Motor neuron (in vitro differentiated cells): ENCODE results near the gene ZNF185. TPM values are rescaled to one million over a fixed set of nuclear protein-coding genes. Genes with fewer than 3 reads are reported as not detected.

Source experiments
- ATAC-seq, 8 experiments: fragments of 200-7000 bp; cut with Tn5 transposase; replicated peaks in 6 of 8; 2 replicates each; pipeline ENCODE4 v1.8.0; 2021; ENCODE audit warnings: mild to moderate bottlenecking in 8 of 8, moderate library complexity in 8 of 8
- H3K27ac ChIP-seq, 2 donors: fragments of 250-450 bp; sonication (Bioruptor Pico); 2 replicates each; pipeline ENCODE4 v1.9.0; 2021; ENCODE audit warnings: antibody characterized with exemption in 2 of 2, mild to moderate bottlenecking in 2 of 2, moderate library complexity in 1 of 2
- H3K4me1 ChIP-seq, 2 donors: fragments of 250-450 bp; sonication (Bioruptor Pico); replicated peaks in 1 of 2; 2 replicates each; pipeline ENCODE4 v1.6.1; 2021; ENCODE audit warnings: antibody characterized with exemption in 2 of 2, mild to moderate bottlenecking in 2 of 2, moderate library complexity in 1 of 2
- H3K4me3 ChIP-seq, 5 donors: fragments of 250-450 bp; sonication (Bioruptor Pico); 2 replicates each; pipeline ENCODE4 v1.9.0; 2021; ENCODE audit warnings: antibody characterized with exemption in 5 of 5, mild to moderate bottlenecking in 5 of 5, moderate library complexity in 4 of 5
- WGBS, 10 experiments: fragments of 450-650 bp; shearing (Covaris generic); methylation state at CpG; one replicate each; pipeline ENCODE4 v1.0.0; 2022; 5-methylcytosine and 5-hydroxymethylcytosine counted together
- in situ Hi-C, 9 experiments: fragments of 400-800 bp; cut with MboI; loops; one replicate each; pipeline ENCODE4 v1.15.0; 2021; ENCODE audit warnings: low sequenced_read_pairs in 9 of 9, low pct_unique_long_range_greater_than_20kb in 2 of 9; ENCODE audit not compliant: unreplicated experiment in 9 of 9
- total RNA-seq, 8 experiments: library from RNA; unstranded; fragments of 300-600 nt; gene quantifications; 2 replicates each; pipeline versions ENCODE4 v1.2.3 to v1.2.4, GENCODE V29; 2022

ZNF185 gene
- total RNA-seq, 8 experiments from 2014 or later: 1.1 to 5.1 (median 2.1) TPM

GRCh38 chrX:152930516-152930915 lies 32.6 kb downstream of the ZNF185 start:
- in situ Hi-C loops: no loop called here
- WGBS, 10 experiments: 0 to 92% methylated on average over 1 to 2 of the region's 4 CpGs; no CpG with 5 or more reads in 8 of the 10 experiments
- Histone ChIP-seq H3K4me3 (no peak overlapping the region), H3K4me1 (peaks cover 3 to 4% of the 10 kb centered on the region in 2 donors), H3K27ac (no peak overlapping the region)
- no peak for ATAC-seq

- in situ Hi-C loops: no loop called here
- no peak overlapping the region for H3K4me3 ChIP-seq
- 33 to 42% (median 40%) methylated on average over 1 to 2 of the region's 6 CpGs; no CpG with 5 or more reads in 6 of the 10 experiments for WGBS, 10 experiments
- no peak overlapping the region for H3K27ac ChIP-seq
- no peaks in the 10 kb centered on the region for H3K4me1 ChIP-seq
- no peak for ATAC-seq
Observed at GRCh38 chrX:152932144-152932543, 34.3 kb downstream of the ZNF185 start.

GRCh38 chrX:152932598-152933175 lies 34.8 kb downstream of the ZNF185 start:
- 20 to 37% methylated on average over 1 to 4 of the region's 8 CpGs; no CpG with 5 or more reads in 8 of the 10 experiments for WGBS, 10 experiments
- no peak for ATAC-seq
- Histone ChIP-seq H3K4me3 (no peak overlapping the region), H3K4me1 (no peaks in the 10 kb centered on the region), H3K27ac (no peak overlapping the region)
- in situ Hi-C loops: no loop called here

- in situ Hi-C loops: no loop called here
- Histone ChIP-seq H3K4me3 (no peak overlapping the region), H3K4me1 (peaks cover 3 to 5% of the 10 kb centered on the region in 2 donors), H3K27ac (no peak overlapping the region)
- WGBS, 10 experiments: 80% methylated on average over 1 of the region's 2 CpGs; no CpG with 5 or more reads in 9 of the 10 experiments
- ATAC-seq: no peak
Observed at GRCh38 chrX:152936306-152936705, 38.4 kb downstream of the ZNF185 start.

GRCh38 chrX:152937236-152937635 lies 39.4 kb downstream of the ZNF185 start:
- in situ Hi-C loops: no loop called here
- H3K4me3 ChIP-seq: no peak overlapping the region
- no peak for ATAC-seq
- H3K27ac ChIP-seq: no peak overlapping the region
- peaks cover 5 to 7% of the 10 kb centered on the region in 2 donors for H3K4me1 ChIP-seq
- WGBS, 10 experiments: 0 to 56% methylated on average over 1 to 7 of the region's 9 CpGs; no CpG with 5 or more reads in 8 of the 10 experiments

GRCh38 chrX:152941328-152942076 lies 43.6 kb downstream of the ZNF185 start:
- Histone ChIP-seq H3K4me1 (peaks cover 5 to 7% of the 10 kb centered on the region in 2 donors), H3K27ac (peak overlapping the region; percentile 75 to 90), H3K4me3 (peak overlapping the region; percentile 47 to 64 (median 48))
- ATAC-seq: peak; percentile 86 to 97 (median 94)
- WGBS, 10 experiments: 0 to 20% (median 0%) methylated on average over 1 to 4 of the region's 70 CpGs; no CpG with 5 or more reads in 7 of the 10 experiments
- in situ Hi-C loops: no loop called here

GRCh38 chrX:152942077-152942442 lies 44.2 kb downstream of the ZNF185 start:
- Histone ChIP-seq H3K4me1 (peaks cover 5 to 7% of the 10 kb centered on the region in 2 donors), H3K4me3 (peak overlapping the region; percentile 32 to 47 (median 45)), H3K27ac (peak overlapping the region in 1 of 2 donors; percentile 90)
- WGBS, 10 experiments: 44% methylated on average over 2 of the region's 11 CpGs; no CpG with 5 or more reads in 9 of the 10 experiments
- ATAC-seq: peak in 3 of 8 experiments; percentile 38 to 71 (median 61)
- in situ Hi-C loops: no loop called here

GRCh38 chrX:152943826-152944225 lies 46.0 kb downstream of the ZNF185 start:
- no peak overlapping the region for H3K27ac ChIP-seq
- no CpG with 5 or more reads among the region's 1 CpG for WGBS, 10 experiments
- no peak overlapping the region for H3K4me3 ChIP-seq
- in situ Hi-C loops: no loop called here
- ATAC-seq: no peak
- H3K4me1 ChIP-seq: peaks cover 5 to 7% of the 10 kb centered on the region in 2 donors

GRCh38 chrX:152945021-152945979 lies 47.4 kb downstream of the ZNF185 start:
- no peak for ATAC-seq
- no peak overlapping the region for H3K4me3 ChIP-seq
- WGBS, 10 experiments: 49 to 80% methylated on average over 1 to 7 of the region's 11 CpGs; no CpG with 5 or more reads in 8 of the 10 experiments
- H3K4me1 ChIP-seq: peaks cover 5 to 7% of the 10 kb centered on the region in 2 donors
- no peak overlapping the region for H3K27ac ChIP-seq
- in situ Hi-C loops: no loop called here

GRCh38 chrX:152946681-152947080 lies 48.8 kb downstream of the ZNF185 start:
- Histone ChIP-seq H3K27ac (no peak overlapping the region), H3K4me1 (peaks cover 0 to 4% of the 10 kb centered on the region in 2 donors), H3K4me3 (no peak overlapping the region)
- 60% methylated on average over 1 of the region's 6 CpGs; no CpG with 5 or more reads in 9 of the 10 experiments for WGBS, 10 experiments
- no peak for ATAC-seq
- in situ Hi-C loops: no loop called here
